ENCODE measurements around the gene MSRB1.
"Not testable (repeated sequence)": the region's sequence is repeated elsewhere in the genome, so short reads cannot be mapped to it uniquely, and the experiment has no call there.

DNA sequence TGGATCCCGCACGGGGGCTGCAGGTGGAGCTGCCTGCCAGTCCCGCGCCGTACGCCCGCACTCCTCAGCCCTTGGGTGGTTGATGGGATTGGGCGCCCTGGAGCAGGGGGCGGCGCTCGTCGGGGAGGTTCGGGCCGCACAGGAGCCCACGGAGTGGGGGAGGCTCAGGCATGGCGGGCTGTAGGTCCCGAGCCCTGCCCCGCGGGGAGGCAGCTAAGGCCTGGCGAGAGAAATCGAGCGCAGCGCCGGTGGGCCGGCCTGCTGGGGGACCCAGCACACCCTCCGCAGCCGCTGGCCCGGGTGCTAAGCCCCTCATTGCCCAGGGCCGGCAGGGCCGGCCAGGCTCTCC lies 15.1 kb upstream of the MSRB1 start:
- TF ChIP-seq EZH2phosphoT487 (IDR thresholded peaks at IDR 0.05; ENCODE audit: insufficient read depth, low read depth); EZH2 (IDR thresholded peaks at IDR 0.05; ENCODE audit: insufficient read depth, poor library complexity, severe bottlenecking): not testable (repeated sequence)
